ENCODE measurements around the gene LGALS13. TPM values are rescaled to one million over a fixed set of nuclear protein-coding genes. Genes with fewer than 3 reads are reported as not detected.

The LGALS13 gene
- total RNA-seq (2022), result not detected in 2 replicates
- Bru-seq, nascent RNA, result not detected
- not detected for BruChase-seq, experiment 1, labeled RNA remaining after a 6-hour chase
- BruChase-seq, experiment 2, labeled RNA remaining after a 2-hour chase, result not detected
- long read RNA-seq, result 0 reads

- CTCF ChIA-PET, result interaction anchor here (0.5 kb wide), 1 partner anchor 149 kb away, joined by 4 read pairs; no protein-coding TSS in a partner anchor
- no TSS peak for BruUV-seq (replicated peaks)
These were observed at the start of gene LGALS13 for GRCh38 chr19:39602224-39602623. TSS of gene LGALS13 (plus strand) at chr19:39602524. CDS start at chr19:39602569, 45 bp downstream.

DNA sequence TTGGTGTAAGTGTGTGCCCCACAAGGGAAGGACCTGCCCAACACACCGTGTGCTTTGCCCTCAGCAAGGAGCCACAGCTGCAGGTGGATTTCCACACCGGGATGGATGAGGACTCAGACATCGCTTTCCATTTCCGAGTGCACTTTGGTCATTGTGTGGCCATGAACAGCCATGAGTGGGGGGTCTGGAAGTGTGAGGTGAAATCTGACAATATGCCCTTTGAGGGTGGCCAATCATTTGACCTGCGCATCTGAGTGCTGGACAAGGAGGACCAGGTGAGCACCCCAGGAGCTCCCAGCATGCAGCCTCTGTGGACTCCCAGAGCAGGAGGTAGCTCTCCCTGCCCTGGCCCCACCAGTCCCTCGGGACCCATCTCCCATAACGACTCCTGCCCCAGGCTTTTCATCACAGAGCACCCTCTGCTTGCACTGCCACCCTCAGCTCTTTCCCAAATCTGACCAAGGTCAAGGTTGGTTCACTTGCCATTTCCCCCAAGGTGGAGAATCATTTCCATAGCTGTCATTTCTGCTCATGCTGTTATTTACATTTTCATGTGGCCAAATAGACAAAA is 49.2 kb upstream of the LGALS13 start:
- Mint-ChIP-seq H3K9me3 (ENCODE audit: unreplicated experiment) (no peaks in the 10 kb centered on the region), H3K27me3 (ENCODE audit: insufficient read depth, unreplicated experiment) (peaks cover 15% of the 10 kb centered on the region), H3K36me3 (ENCODE audit: insufficient read depth, unreplicated experiment) (no peaks in the 10 kb centered on the region), H3K4me1 (ENCODE audit: insufficient read depth, unreplicated experiment) (peaks cover 3% of the 10 kb centered on the region), H3K27ac (ENCODE audit: low read depth, unreplicated experiment) (no peak overlapping the region), H3K4me3 (ENCODE audit: unreplicated experiment) (no peak overlapping the region)
- intact Hi-C loops (cut with micrococcal nuclease), result no loop called here
- ChIA-PET CTCF (interaction anchor here (0.7 to 5.8 kb wide), 5 partner anchors 17 to 1690 kb away, joined by 3 to 77 read pairs (median 3); no protein-coding TSS in a partner anchor), POLR2A (interaction anchor here (1.4 kb wide), 1 partner anchor 120 kb away, joined by 3 read pairs; no protein-coding TSS in a partner anchor)
- TF ChIP-seq CTCF (IDR thresholded peaks at IDR 0.05; ENCODE audit: unreplicated experiment), result no peak
- no TSS peak for BruUV-seq (replicated peaks)
- no peak for DNase-seq (ENCODE audit: unreplicated experiment)

More at GRCh38 chr19:39602224-39602623, at the start of gene LGALS13:
- no peaks in the 10 kb centered on the region for H3K9me3 Mint-ChIP-seq (ENCODE audit: unreplicated experiment)
- no peak within 1 kb of the TSS for H3K27ac Mint-ChIP-seq (ENCODE audit: low read depth, unreplicated experiment)
- peaks cover 80% of the 10 kb centered on the region for H3K27me3 Mint-ChIP-seq (ENCODE audit: insufficient read depth, unreplicated experiment)
- no peak within 1 kb of the TSS for H3K4me3 Mint-ChIP-seq (ENCODE audit: unreplicated experiment)
- TF ChIP-seq CTCF (IDR thresholded peaks at IDR 0.05; ENCODE audit: unreplicated experiment), result no peak
- H3K36me3 Mint-ChIP-seq (ENCODE audit: insufficient read depth, unreplicated experiment), result peaks cover 6% of the 10 kb centered on the region
- H3K4me1 Mint-ChIP-seq (ENCODE audit: insufficient read depth, unreplicated experiment), result no peaks in the 10 kb centered on the region
- intact Hi-C loops (cut with micrococcal nuclease), result no loop called here
- DNase-seq (ENCODE audit: unreplicated experiment), result no peak
- POLR2A ChIA-PET, result interaction anchor here (1.1 kb wide), 1 partner anchor 62 kb away, joined by 3 read pairs; no protein-coding TSS in a partner anchor

DNA sequence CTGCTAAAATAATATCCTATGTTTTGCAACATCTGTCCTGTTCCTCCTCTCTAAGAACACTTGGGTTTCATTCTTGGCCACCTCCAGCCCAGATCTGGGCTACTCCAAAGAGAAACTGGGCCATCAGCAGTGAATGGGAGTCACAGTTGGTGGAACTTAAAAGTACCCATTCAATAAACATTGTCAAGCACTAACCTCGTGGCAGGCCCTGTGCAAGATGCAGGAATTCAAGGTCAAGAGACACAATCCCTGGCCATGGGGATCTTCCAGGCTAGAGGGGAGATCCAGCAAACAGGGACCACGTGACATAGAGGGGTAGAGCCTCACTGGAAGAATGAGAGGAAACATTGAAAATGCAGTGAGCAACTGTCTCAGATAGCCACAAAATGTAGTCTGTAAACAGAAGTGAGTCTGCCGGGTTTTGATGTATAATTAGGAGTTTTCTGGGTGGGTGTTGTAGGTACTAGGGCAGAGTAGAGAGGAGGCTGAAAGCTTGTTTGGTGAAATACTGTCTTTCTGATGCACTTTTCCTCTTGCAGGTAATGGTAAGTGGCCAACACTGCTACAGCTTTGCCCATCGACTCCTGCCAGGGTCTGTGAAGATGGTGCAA is 47.5 kb upstream of the LGALS13 start:
- Mint-ChIP-seq H3K4me3 (ENCODE audit: unreplicated experiment) (no peak overlapping the region), H3K27me3 (ENCODE audit: insufficient read depth, unreplicated experiment) (peaks cover 32% of the 10 kb centered on the region), H3K4me1 (ENCODE audit: insufficient read depth, unreplicated experiment) (peaks cover 6% of the 10 kb centered on the region), H3K36me3 (ENCODE audit: insufficient read depth, unreplicated experiment) (no peaks in the 10 kb centered on the region), H3K9me3 (ENCODE audit: unreplicated experiment) (no peaks in the 10 kb centered on the region), H3K27ac (ENCODE audit: low read depth, unreplicated experiment) (no peak overlapping the region)
- no peak for TF ChIP-seq CTCF (IDR thresholded peaks at IDR 0.05; ENCODE audit: unreplicated experiment)
- no peak for DNase-seq (ENCODE audit: unreplicated experiment)
- CTCF ChIA-PET, result interaction anchor here (5.8 kb wide), 1 partner anchor 119 kb away, joined by 77 read pairs; no protein-coding TSS in a partner anchor
- no TSS peak for BruUV-seq (replicated peaks)
- POLR2A ChIA-PET, result no interaction called here
- intact Hi-C loops (cut with micrococcal nuclease), result no loop called here

DNA sequence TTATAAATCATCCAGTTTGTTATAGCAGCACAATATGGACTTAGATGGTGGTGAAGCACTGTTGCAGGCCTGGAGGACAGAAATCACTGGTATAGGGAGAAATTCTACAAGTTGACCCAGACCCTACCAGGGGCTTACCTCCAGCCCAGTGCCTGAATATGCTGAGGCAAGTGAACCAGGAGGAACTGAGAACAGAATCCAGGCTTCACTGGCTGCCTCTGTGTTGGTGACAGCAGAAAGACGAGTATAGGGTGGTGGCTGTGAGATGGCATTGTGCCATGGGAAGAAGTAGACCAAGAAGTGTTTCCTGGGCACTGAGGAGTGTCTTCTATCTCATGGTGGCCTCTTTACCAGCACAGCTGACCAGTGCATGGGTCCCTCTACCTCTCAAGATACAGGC is 46.4 kb upstream of the LGALS13 start:
- TF ChIP-seq CTCF (IDR thresholded peaks at IDR 0.05; ENCODE audit: unreplicated experiment), result no peak
- no peak for DNase-seq (ENCODE audit: unreplicated experiment)
- no peak overlapping the region for H3K4me3 Mint-ChIP-seq (ENCODE audit: unreplicated experiment)
- H3K4me1 Mint-ChIP-seq (ENCODE audit: insufficient read depth, unreplicated experiment), result peaks cover 6% of the 10 kb centered on the region
- intact Hi-C loops (cut with micrococcal nuclease), result no loop called here
- ChIA-PET CTCF (interaction anchor here (0.6 to 5.8 kb wide), 4 partner anchors 9 to 1299 kb away, joined by 3 to 77 read pairs (median 3); no protein-coding TSS in a partner anchor), POLR2A (no interaction called here)
- no peak overlapping the region for H3K27ac Mint-ChIP-seq (ENCODE audit: low read depth, unreplicated experiment)
- H3K9me3 Mint-ChIP-seq (ENCODE audit: unreplicated experiment), result no peaks in the 10 kb centered on the region
- peaks cover 42% of the 10 kb centered on the region for H3K27me3 Mint-ChIP-seq (ENCODE audit: insufficient read depth, unreplicated experiment)
- no TSS peak for BruUV-seq (replicated peaks)
- H3K36me3 Mint-ChIP-seq (ENCODE audit: insufficient read depth, unreplicated experiment), result no peaks in the 10 kb centered on the region
